Endothelial cell of hepatic sinusoid (primary cell): Measurements from ENCODE around the gene CELSR1.
"Not testable (repeated sequence)": the region's sequence is repeated elsewhere in the genome, so short reads cannot be mapped to it uniquely, and the experiment has no call there.

ENCODE experiments used
- in situ Hi-C: cut with HindIII; loops from 2 replicates; pipeline ENCODE4 v1.10.0; 2017; ENCODE audit warnings: low sequenced_read_pairs

CELSR1 gene

DNA sequence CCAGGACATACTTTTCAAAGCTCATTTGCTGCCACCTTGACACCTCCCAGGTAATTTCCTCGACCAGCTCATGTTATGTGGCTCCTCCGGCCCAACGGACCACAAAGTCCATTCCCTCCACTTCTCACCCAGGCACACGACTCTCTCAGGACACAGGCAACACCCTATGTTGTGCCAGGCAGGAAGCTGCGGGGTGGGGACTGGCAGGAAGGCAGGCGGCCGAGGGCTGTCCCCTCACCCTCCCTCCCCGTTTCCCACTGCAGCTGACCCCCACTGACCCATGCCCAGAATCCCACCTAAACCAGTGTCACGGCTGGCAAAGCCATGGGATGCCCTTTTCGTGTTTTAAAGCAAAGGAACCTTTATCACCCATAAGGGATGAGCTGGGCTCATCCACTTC is 20.8 kb downstream of the CELSR1 start:
- in situ Hi-C loops = no loop called here

DNA sequence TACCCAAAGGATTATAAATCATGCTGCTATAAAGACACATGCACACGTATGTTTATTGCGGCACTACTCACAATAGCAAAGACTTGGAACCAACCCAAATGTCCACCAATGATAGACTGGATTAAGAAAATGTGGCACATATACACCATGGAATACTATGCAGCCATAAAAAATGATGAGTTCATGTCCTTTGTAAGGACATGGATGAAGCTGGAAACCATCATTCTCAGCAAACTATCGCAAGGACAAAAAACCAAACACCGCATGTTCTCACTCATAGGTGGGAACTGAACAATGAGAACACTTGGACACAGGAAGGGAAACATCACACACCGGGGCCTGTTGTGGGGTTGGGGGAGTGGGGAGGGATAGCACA is 21.3 kb downstream of the CELSR1 start:
- in situ Hi-C loops = not testable (repeated sequence)

DNA sequence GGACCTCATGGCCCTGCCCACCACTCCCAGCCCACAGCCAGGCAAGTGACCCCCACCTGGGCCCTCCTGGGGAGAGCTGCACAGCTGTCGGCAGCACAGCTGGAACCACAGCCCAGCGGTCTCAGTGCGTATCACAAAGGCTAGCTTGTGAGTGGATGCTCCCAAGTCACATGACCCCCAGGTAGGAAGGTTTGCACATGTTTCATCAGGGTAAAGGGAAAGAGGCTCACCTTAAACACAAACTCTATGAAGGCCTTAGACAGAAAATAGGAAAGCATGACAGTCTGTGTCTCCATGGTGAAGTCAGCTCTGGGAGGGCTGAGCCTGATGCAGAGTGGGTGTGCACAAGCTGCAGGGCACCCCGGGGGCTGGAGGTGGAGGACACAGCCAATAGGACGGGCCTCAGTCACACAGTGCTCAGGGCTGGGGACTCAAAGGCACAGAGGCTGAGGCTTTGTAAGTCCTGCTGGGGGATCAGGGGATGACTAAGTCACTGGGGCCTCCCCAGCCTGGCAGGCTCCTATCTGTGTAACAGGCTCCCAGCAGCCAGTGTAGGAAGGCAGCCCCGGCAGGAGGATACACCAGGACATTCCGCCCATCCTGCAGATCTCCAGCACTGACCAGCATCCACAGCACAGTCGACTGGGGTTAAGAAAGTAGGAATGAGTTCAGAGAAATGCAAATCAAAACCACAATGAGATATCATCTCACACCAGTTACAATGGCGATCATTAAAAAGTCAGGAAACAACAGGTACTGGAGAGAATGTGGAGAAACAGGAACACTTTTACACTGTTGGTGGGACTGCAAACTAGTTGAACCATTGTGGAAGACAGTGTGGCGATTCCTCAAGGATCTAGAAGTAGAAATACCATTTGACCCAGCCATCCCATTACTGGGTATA is 22.0 kb downstream of the CELSR1 start:
- in situ Hi-C loops = no loop called here

DNA sequence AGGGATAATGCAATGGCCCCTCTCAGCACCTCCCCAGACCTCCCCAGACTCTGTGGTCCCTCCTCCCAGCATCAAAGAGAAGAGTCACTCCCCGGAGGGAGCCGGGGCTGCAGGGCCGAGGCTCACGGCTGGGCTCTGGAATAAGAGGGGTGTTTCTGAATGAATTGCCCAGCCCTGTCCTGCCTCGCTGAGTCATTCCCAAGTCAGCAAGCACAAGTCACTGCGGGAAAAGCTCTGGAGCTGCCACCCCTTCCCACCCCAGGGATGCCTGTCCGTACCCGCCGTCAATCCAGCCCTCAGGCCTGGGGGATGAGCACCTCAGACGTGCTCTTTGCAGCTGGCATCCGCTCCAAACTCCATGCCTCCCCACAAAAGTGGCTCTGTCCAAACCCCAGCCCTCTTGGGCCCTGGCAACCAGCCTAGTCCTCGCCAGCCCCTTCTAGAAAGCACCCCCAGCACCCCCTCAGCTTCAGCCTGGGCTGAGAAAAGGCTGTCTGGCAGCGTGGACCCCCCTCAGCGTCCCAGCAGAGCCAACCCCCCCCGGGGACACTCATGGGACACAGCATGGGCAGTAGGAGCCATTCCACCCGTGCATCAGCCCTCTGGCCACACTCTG is 22.7 kb downstream of the CELSR1 start:
- in situ Hi-C loops = no loop called here

DNA sequence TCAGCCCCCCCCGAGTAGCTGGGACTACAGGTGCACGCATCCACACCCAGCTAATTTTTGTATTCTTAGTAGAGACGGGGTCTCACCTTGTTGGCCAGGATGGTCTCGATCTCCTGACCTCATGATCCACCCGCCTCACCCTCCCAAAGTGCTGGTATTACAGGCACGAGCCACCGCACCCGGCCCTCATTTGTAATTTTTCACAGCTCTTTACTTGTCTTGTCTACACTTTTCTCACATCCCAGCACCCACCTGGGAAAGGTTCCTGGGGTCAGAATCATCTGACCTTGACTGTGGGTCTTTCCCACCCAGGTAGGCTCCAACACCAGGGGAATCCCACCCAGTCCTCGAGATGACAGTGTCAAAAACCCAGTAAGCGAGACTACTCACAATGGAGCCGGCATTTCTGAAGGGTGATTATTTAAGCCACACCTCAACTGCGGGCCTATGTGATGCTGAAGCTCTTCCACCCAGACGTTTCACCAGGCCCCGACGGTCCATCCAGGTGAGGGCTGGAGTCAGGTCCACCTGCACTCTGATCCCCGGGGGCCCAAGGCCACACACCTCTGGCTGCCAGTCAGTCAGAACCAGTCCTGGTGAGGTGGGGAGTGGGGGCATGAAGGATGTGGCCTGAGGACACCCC is 23.4 kb downstream of the CELSR1 start:
- in situ Hi-C loops = no loop called here

DNA sequence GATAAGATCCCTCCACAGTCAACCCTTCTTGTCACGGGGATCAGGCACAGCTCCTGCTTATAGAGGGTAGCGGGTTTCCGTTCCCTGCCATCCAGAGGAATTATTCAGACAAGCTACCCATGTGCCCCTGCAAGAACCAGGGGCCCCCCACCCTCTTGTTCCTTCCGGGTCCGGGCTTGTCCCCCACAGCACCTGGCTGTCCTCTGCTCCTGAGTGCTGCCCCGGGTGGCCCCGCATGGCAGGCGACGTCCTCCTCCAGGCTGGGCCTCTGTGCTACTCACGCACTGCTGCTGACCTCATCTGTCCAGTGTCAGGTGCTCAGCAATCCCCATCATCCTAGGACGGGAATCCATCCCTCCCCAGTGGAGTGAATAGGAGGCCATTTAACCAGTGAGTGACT is 24.7 kb downstream of the CELSR1 start:
- in situ Hi-C loops = no loop called here

DNA sequence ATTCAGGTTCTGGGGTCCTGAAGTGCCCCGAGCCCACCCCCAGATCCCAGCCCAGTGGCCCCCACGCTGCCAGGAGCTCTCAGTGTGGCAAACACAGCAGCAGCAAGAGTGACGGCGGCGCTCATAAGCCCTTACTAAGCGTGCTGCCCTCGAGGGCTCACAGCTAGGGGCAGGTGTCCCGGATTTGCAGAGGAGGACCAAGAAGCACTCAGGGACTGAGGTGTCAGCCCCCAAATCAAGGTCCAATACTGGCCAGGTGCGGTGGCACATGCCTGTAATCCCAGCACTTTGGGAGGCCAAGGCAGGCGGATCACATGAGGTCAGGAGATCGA is 25.4 kb downstream of the CELSR1 start:
- in situ Hi-C loops = no loop called here

DNA sequence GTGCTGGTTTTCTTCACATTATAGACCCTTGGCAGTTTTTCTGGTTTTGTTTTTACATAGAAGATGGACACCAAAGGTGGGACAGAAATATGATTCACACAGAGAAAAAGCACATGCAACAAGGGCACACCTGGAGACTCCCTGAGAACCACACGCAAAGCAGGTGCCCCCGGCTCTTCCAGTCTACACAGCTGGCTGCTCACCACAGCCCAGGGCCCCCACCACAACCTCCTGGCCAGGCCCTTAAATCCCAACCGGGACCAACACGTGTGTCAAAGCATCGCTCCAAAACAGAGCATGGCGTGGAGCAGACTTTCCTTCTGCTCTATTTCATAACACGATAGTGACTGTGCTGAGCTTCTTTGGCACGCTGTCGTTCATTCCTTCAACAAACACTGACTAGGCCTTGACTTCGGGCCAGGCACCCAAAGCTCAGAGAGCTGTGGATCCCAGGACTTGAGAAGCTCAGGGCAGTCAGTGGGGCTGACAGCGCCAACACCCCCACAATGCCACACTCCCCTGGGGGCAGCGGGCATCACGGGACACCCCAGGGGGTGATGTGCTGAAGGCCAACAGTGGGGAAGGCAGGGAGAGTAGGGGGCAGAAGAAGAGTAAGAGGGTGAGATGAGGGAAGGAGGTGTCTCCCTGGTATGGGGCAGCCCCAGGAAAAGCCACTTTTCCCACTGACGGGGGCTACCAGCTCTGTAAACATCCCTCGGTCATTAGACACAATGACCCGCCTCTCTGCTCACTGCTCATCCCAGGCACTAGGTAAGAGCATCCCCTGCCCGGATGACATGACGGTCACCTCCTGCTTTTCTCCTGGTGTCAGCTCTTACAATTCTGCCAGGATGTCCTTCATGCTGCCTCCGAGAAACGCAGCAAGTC is 26.0 kb downstream of the CELSR1 start:
- in situ Hi-C loops = no loop called here

DNA sequence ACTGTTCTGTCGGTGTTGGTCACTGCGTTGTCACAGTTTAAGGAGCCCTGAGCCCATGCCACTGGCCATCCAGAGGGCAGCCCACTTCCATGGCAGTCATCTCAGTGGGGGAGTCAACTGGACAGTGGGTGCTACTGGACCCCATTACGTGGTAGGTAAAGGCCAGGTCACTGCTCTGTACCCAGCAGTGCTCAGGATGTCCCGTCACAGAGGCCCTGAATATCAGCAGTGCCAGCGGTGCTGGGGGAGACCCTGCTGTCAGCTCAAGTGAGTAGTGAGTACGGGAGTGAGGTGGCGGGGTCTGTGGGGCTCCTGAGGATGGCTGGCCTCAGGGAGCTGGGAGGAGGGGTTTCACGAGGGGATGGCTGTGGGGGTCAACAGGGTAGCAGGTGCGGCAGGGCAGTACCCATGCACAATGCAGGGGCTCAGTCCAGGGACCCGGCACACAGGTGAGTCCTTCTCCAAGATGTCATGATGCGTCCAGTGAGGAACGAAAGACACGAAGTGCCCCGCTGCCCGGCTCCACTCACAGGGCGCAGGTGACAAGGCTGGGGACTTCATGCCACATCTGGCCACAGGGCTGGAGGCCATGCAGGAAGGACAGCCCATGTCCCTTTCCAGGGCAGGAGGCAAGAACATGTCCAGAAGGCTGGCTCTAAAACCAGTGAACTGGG is 27.9 kb downstream of the CELSR1 start:
- in situ Hi-C loops = no loop called here

DNA sequence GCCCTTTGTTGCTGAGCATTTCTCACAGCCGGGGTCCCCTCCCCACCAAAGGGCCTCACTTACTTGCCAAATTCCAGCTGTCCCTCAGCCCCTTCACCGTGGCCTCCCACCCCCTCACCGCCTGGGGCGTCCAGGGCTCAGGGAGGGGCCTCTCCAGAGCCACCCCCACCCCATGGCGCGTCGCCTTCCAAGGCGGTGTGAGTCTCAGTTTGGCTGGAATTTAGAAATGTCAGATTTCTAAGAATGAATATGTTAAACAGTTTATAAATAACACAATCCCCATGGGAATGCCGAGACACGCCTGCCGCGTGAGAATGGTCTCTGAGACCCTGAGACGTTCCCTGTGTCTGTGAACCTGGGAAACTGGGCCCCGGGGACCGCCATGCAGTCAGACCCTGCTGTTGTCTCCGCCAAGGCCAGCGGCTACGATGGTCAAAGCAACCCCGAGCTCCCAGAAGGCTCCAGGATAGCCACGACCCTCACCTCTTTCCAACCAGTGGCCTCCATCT is 28.9 kb downstream of the CELSR1 start:
- in situ Hi-C loops = no loop called here

DNA sequence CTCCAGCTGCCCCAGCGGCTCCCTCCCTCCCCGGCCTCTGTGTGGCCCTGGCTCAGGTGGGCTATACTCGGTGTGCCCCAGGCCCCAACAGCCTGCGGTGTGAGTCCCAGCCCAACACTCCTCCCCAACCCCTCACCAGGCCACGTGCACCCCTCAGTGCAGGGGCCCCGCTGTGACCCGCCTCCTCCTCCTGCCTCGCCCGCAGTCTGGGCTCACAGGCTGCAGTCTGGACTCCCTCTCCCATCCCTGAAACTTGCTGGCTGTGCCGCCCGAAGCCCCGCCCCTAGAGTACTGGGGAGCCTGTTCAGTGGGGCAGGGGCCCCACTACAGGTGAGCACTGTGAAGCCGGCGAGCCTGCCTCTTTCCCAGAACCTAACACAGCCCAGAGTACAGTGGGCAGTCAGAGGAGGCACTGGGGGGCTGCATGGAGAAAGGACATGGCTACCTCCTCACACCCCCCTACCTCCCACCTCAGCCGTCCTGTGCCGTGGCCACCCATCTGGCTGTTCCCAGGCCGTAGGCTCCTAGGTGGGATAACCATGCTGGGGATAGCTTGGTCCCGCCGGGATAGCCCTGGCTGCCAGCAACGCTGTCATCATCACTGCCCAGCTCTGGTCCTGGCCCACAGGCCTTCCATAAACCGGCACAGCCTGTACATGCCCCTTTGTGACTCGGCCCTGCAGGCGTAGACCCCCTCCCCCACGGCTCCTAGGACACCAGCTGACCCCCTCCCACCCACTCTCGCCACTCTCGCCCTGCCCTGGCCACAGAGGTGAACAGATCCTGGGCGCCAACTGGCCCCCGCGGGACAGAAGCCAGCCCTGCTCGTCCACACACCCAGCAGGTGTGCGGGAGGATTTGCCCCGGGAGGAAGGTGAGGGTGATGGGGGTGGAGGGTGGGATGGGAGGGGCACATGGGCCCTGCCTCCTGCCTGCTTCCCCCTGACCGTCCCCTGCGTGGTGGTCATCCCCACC is 29.7 kb downstream of the CELSR1 start:
- in situ Hi-C loops = no loop called here

DNA sequence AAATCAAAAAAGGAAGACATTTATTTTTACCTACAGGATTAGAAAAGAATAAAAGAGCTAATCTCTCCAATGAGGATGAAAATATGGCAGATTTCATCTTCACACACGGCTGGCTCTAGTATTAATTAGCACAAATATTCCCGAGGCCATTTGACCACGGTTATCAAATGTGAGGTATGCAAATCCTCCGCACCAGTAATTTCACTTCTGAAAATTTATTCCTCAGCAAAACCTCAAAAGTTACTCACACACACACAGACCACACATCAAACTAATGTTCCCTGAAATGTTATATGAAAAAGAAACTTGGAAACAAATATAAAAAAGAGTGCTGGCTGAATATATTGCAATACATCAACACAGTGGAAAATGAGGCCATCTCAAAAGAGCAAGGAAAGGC is 32.8 kb downstream of the CELSR1 start:
- in situ Hi-C loops = no loop called here

DNA sequence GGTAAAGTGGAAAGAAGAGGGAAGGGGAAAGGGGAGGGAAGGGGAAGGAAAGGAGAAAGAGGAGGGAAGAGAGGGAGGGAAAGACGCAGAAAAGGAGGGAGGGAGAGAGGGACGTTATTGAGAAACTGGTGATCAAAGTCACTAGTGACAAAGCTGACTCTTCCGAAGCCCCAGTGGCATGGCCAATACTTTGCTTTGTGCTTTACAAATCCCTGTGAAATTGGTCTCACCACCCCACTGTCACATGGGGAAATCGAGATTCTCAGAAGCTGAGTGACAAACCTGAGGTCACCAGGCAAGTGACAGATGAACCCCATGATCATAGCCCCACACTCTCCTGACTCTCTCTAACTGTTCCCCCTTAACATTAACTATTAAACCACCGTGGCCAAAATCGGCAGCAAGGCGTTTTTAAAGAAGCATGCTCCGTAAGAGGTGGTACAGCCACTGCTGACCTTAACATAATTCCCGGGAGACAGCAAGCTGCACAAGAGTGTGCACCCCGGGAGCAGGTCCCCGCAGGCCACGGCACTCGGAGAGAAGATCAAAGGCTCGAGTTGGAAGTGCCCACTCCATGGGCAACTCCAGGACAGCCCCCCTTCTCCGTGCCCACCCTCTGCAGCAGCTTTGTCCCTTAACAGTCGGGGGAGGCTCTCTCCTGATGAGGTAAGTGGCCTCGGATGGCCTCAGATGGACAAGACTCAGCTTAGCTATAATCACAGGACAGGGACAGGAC is 34.8 kb downstream of the CELSR1 start:
- in situ Hi-C loops = no loop called here

DNA sequence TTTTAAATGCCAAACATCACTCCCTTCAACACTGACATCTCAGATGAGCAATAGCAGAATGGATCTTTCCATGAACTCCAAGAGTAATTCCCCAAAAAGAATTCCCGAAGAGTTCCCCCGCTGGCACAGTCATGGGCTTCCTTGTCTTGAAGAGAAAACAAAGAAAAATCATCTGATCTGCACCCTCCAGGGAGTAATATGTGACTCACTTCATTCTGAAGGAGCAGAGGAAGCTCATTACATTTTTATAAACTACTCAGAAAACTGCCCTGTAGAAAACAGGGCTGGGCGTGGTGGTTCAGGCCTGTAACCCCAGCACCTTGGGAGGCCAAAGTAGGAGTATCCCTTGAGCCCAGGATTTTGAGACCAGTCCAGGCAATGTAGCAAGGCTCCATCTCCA is 35.7 kb downstream of the CELSR1 start:
- in situ Hi-C loops = no loop called here

DNA sequence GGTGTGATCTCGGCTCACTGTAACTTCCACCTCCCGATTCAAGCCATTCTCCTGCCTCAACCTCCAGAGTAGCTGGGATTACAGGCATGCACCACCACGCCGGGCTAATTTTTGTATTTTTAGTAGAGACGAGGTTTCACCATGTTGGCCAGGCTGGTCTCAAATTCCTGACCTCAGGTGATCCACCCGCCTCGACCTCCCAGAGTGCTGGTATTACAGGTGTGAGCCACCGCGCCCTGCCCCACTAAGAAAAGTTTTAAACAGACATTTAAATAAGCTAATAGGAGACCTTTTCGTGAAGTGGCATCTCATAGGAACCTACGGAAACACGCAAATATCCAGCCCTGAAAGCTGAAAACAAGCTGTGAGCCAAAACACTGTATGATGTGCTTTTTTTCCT is 36.2 kb downstream of the CELSR1 start:
- in situ Hi-C loops = not testable (repeated sequence)

DNA sequence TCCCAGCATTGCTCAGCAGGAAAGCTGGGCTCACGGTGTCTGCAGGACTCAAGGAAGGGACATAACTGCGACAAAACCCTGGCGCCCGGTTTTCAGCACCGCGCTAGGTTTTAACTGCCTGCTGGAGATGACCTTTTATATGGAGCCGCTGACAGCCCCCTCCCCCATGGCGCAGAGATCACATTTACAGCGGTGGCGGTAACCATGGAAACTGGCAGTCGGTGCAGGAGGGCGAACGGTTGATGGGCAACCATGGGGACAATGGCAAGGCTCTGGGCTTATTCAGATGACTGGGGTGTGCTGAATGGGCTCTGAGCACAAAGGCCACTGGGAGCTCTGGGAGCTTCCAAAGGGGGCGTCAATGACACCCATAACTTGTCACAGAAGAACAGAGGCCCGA is 37.2 kb downstream of the CELSR1 start:
- in situ Hi-C loops = no loop called here

DNA sequence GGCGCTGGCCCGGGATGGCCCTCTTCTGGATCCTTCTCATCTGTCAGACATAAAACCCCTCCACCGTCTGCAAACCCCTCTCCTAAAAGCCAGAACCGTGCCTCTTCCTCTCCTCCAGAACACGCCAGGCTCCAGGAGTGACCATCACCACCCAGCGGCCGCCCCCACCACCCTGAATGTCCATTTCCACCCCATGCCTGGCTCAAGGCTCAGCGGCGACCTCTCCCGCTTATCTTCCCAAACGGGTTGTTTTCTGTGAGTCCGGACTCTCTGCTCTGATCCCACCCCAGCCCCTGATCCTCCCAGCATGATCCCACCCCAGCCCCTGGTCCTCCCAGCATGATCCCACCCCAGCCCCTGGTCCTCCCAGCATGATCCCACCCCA is 37.6 kb downstream of the CELSR1 start:
- in situ Hi-C loops = loop anchor here (10.0 kb wide), 2 partner anchors 155 to 165 kb away; partner anchors contain the start of gene TRMU

DNA sequence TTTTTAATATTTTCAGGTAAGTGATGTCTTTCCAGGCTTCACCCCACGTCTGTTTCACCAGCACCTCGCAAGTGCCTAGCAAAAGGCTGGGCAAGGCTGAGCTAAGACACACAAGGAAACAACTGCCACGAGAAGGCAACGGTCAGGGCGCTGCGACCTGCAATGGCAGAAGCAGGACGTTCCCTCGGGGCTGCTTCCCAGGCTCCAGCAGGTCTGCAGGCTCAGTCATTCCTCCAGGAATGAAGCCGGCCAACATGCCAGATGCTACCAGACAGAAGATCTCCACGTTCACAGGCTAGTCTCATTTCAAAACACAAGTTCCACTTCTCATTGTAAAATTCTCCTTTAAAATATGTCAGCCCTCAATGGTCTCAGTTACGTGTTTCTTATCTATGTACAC is 45.5 kb downstream of the CELSR1 start:
- in situ Hi-C loops = loop anchor here (10.0 kb wide), 2 partner anchors 157 to 163 kb away; partner anchors contain the start of gene TRMU
